Endothelial cell (in vitro differentiated cells): ENCODE results near the gene CEACAM1. TPM values are rescaled to one million over a fixed set of nuclear protein-coding genes. Genes with fewer than 3 reads are reported as not detected.

Experiments
- DNase-seq: peaks from one replicate; pipeline ENCODE4 v3.0.0; 2021; ENCODE audit warnings: low spot score
- H3K27ac Mint-ChIP-seq: one replicate; pipeline ENCODE4 v1.8.0; 2021; ENCODE audit warnings: mixed read lengths, inconsistent platforms; ENCODE audit not compliant: unreplicated experiment
- H3K27me3 Mint-ChIP-seq: one replicate; pipeline ENCODE4 v1.8.0; 2021; ENCODE audit warnings: mild to moderate bottlenecking, moderate library complexity, mixed read lengths, inconsistent platforms; ENCODE audit not compliant: unreplicated experiment
- H3K36me3 Mint-ChIP-seq: one replicate; pipeline ENCODE4 v1.8.0; 2021; ENCODE audit warnings: mild to moderate bottlenecking, low read depth, mixed read lengths, inconsistent platforms; ENCODE audit not compliant: unreplicated experiment
- H3K4me1 Mint-ChIP-seq: one replicate; pipeline ENCODE4 v1.8.0; 2021; ENCODE audit warnings: mild to moderate bottlenecking, mixed read lengths, inconsistent platforms; ENCODE audit not compliant: unreplicated experiment
- H3K4me3 Mint-ChIP-seq: one replicate; pipeline ENCODE4 v1.8.0; 2021; ENCODE audit warnings: mild to moderate bottlenecking, mixed read lengths, inconsistent platforms; ENCODE audit not compliant: unreplicated experiment
- H3K9me3 Mint-ChIP-seq: one replicate; pipeline ENCODE4 v1.8.0; 2021; ENCODE audit warnings: mixed read lengths, inconsistent platforms; ENCODE audit not compliant: unreplicated experiment
- total RNA-seq: library from RNA; stranded (reverse); fragmentation: NEBNext Ultra II Directional; extraction: Animal tissue kit (Norgen Biotek cat#: 25700); gene quantifications from one replicate; pipeline ENCODE4 v1.2.1, GENCODE V29; 2021; ENCODE audit not compliant: unreplicated experiment
- TF ChIP-seq, protein P1 (sequence below): fragments of 200-600 bp; sonication (generic); IDR thresholded peaks from one replicate; pipeline ENCODE4 v1.5.0; 2021; ENCODE audit warnings: antibody characterized with exemption; ENCODE audit not compliant: unreplicated experiment

The CEACAM1 gene
- total RNA-seq, 1 donor from 2014 or later, result 9.3 TPM

DNA sequence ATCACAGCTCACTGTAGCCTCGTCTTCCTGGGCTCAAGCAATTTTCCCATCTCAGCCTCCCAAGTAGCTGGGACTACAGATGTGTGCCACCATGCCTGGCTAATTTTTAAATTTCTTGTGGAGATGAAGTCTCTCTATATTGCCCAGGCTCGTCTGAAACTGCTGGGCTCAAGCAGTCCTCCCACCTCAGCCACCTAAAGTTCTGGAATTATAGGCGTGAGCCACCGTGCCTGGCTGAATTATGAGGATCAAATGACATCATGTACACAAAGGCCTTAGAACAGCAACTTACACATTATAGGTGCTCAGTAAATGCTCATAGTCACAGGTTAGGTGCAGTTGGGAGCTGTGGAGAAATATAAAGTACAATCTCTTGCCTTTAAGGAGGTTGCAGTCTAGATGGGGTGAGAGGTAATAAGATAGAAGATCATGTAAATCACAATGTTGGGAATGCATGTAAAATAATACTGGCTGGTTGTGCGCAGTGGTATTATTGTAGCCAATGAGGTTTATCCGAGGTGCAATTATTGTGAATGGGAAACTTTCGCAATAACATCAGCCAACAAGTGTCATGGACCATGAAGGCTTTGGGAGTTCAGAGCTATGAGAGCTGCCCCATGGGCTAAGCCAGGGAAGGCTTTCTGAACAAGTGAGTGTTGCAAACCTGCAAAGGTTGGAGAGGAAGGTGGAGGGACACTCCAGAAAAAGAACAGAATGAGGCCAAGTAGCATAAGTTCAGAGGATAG, 55.7 kb downstream of the CEACAM1 start:
- H3K27ac Mint-ChIP-seq, result no peak overlapping the region
- no peaks in the 10 kb centered on the region for H3K4me1 Mint-ChIP-seq
- no peaks in the 10 kb centered on the region for H3K36me3 Mint-ChIP-seq
- H3K27me3 Mint-ChIP-seq, result peaks cover 3% of the 10 kb centered on the region
- no peak overlapping the region for H3K4me3 Mint-ChIP-seq
- TF ChIP-seq, protein P1, sequence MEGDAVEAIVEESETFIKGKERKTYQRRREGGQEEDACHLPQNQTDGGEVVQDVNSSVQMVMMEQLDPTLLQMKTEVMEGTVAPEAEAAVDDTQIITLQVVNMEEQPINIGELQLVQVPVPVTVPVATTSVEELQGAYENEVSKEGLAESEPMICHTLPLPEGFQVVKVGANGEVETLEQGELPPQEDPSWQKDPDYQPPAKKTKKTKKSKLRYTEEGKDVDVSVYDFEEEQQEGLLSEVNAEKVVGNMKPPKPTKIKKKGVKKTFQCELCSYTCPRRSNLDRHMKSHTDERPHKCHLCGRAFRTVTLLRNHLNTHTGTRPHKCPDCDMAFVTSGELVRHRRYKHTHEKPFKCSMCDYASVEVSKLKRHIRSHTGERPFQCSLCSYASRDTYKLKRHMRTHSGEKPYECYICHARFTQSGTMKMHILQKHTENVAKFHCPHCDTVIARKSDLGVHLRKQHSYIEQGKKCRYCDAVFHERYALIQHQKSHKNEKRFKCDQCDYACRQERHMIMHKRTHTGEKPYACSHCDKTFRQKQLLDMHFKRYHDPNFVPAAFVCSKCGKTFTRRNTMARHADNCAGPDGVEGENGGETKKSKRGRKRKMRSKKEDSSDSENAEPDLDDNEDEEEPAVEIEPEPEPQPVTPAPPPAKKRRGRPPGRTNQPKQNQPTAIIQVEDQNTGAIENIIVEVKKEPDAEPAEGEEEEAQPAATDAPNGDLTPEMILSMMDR, result no peak
- DNase-seq, result no peak
- no peaks in the 10 kb centered on the region for H3K9me3 Mint-ChIP-seq

DNA sequence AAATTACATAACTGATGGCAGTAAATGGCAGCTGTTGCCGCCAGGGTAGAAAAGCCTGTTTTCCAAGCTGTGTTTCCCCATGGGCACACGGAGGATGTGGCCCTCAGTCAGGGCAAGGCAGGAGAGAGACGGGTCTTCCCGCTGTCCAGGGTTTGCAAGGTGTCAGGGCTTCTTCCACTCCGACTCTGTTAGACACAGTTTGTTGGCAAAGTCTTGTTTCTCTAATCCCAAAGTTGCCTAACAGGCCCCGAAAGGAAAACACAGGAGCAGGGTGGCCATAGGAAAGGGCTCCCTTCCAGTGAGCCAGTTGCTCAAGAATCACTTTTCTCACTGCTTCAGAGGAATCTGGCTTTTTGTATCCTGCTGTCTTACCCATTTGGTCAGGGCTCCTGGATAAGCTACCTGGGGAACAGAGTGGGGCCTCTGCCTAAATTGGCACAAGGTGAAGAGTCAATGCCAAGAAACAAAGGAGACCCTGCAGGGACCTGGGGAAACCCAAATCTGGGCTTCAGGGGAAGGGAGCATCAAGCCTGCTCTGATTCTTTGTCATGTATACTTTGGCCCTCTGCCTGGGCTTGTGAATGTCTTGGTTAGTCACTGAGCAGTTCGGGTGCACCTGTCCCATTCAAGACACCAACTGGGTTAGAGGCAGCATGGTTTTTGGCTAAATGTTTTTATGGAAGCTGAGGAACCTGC, 56.6 kb downstream of the CEACAM1 start:
- H3K27me3 Mint-ChIP-seq, result peaks cover 5% of the 10 kb centered on the region
- no peak overlapping the region for H3K27ac Mint-ChIP-seq
- no peaks in the 10 kb centered on the region for H3K36me3 Mint-ChIP-seq
- H3K4me3 Mint-ChIP-seq, result no peak overlapping the region
- DNase-seq, result no peak
- no peaks in the 10 kb centered on the region for H3K9me3 Mint-ChIP-seq
- H3K4me1 Mint-ChIP-seq, result peaks cover 6% of the 10 kb centered on the region
- TF ChIP-seq, protein P1, result no peak

DNA sequence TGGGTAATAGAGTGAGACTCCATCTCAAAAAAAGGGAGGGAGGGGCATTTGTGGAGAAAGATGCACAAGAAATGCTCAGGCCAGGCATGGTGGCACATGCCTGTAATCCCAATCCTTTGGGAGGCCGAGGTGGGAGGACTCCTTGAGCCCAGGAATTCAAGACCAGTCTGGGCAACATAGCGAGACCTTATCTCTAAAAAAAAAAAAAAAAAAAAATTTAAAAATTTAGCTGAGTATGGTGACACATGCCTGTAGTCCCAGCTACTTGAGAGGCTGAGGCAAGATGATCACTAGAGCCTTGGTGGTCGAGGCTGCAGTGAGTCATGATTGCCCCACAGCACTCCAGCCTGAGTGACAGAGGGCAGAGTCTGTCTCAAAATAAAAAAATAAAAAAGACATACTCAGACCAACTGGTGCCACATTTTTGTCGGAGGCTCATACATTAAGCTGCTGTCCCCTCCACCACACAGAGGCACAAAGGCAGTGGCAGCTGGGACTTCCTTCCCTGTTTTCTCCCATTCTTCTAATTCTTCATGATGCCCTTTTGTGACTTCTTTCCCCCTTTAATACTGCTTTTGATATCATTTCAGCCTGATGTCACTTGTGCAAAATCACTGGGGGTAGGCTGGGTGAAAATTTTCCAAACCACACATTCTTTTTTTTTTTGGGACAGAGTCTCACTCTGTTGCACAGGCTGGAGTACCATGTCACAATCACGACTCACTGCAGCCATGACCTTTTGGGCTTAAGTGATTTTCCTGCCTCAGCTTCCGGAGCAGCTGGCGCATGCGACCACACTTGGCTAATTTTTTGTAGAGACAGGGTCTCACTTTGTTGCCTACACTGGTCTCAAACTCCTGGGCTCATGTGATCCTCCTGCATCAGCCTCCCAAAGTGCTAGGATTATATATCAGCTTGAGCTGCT, 58.7 kb downstream of the CEACAM1 start:
- Mint-ChIP-seq H3K4me1 (peaks cover 16% of the 10 kb centered on the region), H3K9me3 (no peaks in the 10 kb centered on the region), H3K4me3 (no peak overlapping the region), H3K36me3 (no peaks in the 10 kb centered on the region), H3K27me3 (peaks cover 3% of the 10 kb centered on the region), H3K27ac (no peak overlapping the region)
- TF ChIP-seq, protein P1, result no peak
- DNase-seq, result no peak

DNA sequence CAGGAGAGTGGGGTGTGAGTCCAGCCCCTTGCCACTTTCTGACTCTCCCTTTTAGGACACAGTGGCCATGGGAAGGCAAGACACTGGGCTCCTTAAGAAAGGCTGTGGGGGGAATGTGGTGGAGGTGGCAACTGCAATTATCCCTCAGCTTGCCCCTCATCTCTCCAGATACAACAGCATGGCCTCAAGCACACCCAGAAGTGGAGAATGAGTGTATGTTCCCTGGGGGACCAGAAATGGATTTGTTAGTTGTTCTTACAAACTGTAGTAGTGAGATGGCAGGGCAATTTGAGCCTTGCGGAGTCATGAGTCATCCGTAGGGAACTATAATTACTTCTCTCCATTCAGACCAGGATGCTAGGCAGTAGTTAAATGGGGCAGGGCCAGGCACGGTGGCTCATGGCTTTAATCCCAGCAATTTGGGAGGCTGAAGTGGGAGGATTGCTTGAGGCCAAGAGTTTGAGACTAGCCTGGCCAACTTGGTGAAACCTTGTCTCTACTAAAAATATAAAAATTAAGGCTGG, 59.9 kb downstream of the CEACAM1 start:
- no peak overlapping the region for H3K4me3 Mint-ChIP-seq
- H3K27ac Mint-ChIP-seq, result no peak overlapping the region
- peaks cover 16% of the 10 kb centered on the region for H3K4me1 Mint-ChIP-seq
- DNase-seq, result no peak
- H3K27me3 Mint-ChIP-seq, result peaks cover 3% of the 10 kb centered on the region
- H3K36me3 Mint-ChIP-seq, result no peaks in the 10 kb centered on the region
- TF ChIP-seq, protein P1, result no peak
- H3K9me3 Mint-ChIP-seq, result no peaks in the 10 kb centered on the region
